Thyroid gland (tissue), 4 donors: Measurements from ENCODE around the gene ENGASE.

ENCODE experiments used
- CTCF ChIP-seq, 6 experiments: fragments of 200-600 bp in 3 of 6; fragments of 450-650 bp in 3 of 6; sonication (generic) in 3 of 6; IDR thresholded peaks; one replicate each; pipeline ENCODE4 v1.5.1; 2016 to 2019; ENCODE audit warnings: antibody characterized with exemption in 6 of 6, mild to moderate bottlenecking in 2 of 6, inconsistent platforms in 1 of 6, moderate library complexity in 1 of 6
- POLR2A ChIP-seq, 2 donors: fragments of 450-650 bp; IDR thresholded peaks; one replicate each; pipeline ENCODE4 v1.6.1; 2017; ENCODE audit warnings: antibody characterized with exemption in 2 of 2, mild to moderate bottlenecking in 2 of 2, moderate library complexity in 1 of 2

GRCh38 chr17:79101111-79101673 is 26.6 kb downstream of the ENGASE start:
- TF ChIP-seq POLR2A (IDR thresholded peaks at IDR 0.05) (no peak), CTCF (IDR thresholded peaks at IDR 0.05) (no peak)
